CD4-positive, alpha-beta T cell treated with Interleukin-17A for 1 hour (primary cell): ENCODE data around the gene RBKS.
A peak's percentile ranks its signal among the peaks of the same experiment; 100 is the strongest.
"Not testable (repeated sequence)": the region's sequence is repeated elsewhere in the genome, so short reads cannot be mapped to it uniquely, and the experiment has no call there.

ENCODE experiments used
- DNase-seq: peaks from one replicate; pipeline ENCODE4 v3.0.0-alpha.2; 2020

Gene RBKS

DNA sequence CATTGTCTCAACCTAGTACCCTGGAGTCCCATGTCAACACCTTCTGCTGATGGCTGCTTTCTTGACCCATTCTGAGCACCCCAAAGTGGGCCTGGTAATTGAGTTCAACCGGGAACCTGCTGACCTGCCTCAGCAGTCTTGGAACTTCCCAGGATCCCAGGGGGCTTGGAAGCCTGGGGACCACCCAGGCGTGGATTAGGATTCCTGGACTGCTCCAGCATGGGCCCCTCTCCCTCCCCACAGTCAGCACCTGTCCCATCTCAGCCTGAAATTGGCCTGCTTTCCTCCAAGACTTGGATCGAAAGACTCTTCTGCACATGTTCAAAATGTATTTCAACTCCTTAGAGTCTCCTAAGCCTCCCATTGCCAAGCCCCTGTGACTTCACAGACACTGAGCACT, 134.1 kb downstream of the RBKS start:
- no peak for DNase-seq

DNA sequence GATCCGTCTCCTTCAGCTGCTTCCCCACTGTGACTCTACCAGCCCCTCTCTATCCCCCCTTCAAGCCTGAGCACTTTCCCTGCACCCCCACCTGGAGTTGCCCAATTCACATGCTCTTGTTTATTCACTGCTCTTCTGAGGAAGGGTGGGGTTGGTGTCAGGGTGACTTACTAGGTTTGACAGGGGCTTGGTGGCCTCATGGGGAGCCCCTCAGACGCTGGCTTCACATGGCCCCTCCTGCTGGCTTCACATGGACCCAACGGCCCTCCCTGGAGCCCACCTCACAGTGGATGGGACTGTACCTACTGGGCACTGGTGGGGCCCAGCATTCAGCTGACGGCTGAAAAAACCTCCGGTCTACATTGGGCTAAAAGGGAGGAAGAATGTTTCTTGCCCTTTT, 135.4 kb downstream of the RBKS start:
- no peak for DNase-seq

DNA sequence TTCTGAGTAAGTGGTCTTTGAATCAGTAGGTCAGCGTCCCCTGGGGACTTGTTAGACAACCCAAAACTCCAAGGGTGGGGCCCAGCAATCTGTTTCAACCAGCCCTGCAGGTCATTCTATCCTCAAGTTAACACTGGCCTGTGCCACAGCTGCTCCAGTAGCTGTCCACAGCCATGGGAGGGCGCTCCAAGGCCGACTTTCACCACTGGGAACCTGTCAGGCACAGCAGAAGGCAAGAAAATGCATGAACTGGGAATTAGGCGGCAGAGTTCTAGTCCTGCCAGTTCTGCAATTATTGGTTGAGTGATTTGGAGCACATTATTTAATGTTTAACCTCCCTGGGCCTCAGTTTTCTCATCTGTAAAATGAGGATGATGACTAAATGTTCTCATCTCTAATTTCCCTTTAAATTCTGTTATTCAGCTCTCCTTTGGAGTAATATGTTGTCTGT, 136.0 kb downstream of the RBKS start:
- peak; percentile 72 for DNase-seq

DNA sequence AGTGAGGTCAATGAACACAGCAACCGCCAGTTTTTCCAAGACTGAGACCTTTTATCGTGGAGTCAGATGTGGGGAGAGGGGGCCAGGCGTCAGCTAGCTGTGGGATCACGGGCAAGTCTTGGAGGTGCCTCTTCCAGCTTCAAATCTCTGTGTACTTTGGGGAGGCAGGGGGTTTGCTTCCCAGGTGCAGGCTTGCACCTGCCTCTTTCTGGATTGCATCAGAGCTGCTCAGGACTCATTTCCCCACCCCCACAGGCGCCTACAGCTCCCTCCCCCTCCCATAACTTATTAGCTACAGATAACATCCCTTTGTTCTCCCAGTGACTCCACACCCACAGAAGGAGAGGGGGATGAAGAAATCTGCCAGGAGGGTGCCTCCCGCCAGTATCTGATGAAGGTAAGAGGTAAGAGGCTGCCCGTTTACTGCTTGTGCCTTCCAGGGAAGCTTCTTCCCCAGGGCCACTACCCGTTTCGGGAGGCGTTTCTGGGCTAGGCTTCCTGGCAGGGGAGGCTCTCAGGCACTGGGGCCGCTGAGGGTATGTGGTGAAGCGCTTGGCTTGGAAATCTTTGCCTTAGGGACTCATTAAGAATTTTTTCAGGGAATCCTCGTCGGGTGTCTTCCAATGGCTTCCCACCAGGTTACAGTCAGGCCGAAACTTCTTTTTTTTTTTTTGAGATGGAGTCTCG, 137.5 kb downstream of the RBKS start:
- DNase-seq: no peak

DNA sequence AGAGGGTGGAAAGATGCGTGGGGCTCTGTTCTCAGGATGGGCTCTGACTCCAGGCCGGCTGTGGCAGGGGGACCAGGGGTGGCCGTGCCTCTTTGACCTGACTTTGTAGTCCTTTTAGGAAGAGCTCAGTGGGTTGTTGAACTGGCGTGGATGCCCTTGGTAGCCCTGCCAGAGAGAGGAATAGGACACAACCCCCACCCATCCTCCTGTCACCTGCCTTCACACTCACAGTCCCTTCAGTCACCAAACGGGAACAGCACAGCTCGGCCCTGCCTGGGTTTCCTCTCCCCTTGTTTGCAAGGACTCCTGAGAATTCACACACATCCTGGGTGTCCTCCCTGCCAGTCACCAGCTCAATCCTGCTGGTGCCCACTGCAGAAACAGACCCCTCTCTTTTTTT, 138.8 kb downstream of the RBKS start:
- DNase-seq: no peak

DNA sequence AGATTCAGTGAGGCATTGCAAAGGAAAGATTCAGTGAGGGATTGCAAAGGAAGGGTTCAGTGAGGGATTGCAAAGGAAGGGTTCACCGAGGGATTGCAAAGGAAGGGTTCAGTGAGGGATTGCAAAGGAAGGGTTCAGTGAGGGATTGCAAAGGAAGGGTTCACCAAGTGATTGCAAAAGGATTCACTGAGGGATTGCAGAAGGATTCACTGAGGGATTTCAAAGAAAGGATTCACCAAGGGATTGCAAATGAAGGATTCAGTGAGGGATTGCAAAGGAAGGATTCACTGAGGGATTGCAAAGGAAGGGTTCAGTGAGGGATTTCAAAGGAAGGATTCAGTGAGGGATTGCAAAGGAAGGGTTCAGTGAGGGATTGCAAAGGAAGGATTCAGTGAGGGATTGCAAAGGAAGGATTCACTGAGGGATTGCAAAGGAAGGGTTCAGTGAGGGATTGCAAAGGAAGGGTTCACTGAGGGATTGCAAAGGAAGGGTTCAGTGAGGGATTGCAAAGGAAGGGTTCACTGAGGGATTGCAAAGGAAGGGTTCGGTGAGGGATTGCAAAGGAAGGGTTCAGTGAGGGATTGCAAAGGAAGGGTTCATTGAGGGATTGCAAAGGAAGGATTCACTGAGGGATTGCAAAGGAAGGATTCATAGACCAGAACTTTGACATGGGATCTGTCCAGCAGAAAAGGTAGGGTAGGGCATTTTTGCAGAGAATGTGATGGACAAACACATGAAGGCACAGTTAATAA, 141.2 kb downstream of the RBKS start:
- DNase-seq: not testable (repeated sequence)

DNA sequence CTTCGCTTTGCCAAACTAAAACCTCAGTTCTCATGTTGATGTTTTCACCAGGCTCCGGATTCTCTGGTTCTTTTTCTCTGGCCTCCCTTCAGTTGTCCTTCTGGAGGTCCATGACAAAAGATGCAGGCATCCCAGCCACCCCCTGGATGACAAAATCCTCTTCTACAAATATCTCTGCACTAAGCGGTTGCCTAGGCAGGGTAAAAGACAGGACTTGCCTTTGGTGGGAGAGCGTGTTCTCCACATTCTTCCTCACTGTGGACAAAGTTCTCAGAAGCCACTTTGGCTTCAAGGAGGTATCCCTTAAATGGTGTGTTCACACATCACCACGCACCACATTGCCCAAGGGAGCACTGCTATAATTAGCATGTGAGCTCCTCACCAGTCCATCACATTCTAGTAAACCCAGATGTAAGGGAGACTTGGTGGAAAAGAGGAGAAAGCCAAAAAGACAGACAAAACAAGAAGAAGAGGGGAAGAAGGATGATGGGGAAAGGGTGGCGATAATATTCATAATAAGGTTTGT, 142.3 kb downstream of the RBKS start:
- DNase-seq: no peak

DNA sequence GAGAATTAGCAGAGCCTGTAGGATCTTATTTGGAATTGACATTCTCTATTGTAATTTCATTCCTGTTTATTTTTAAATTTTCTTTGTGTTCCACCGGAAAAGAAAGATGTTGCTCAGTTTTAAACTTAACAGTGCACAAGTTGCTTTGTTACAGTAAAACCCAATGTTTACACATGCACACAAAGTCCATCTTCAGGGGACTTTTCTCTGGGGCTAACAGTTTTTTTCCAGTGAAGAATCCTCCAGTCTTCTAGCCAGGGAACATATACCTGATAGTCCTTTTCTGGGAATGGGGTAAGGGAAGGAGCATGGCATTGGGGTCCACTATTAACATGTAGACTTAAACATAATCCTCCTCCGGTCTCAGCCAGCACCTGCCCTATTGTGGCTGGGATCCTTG, 143.9 kb downstream of the RBKS start:
- no peak for DNase-seq

- not testable (repeated sequence) for DNase-seq
These were observed 144.7 kb downstream of the RBKS start for GRCh38 chr2:27745494-27745893.

DNA sequence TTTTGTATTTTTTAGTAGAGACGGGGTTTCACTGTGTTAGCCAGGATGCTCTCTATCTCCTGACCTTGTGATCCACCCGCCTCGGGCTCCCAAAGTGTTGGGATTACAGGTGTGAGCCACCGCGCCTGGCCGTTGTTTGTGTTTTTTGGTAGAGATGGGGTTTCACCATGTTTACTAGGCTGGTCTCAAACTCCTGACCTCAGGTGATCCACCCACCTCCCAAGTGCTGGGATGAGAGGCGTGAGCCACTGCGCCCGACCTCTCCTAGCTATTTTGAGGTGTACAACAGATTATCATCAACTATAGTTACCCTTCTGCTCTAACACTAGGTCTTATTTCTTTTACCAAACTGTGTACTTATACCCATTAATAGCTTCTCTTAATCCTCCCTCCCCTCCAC, 147.6 kb downstream of the RBKS start:
- DNase-seq: no peak

DNA sequence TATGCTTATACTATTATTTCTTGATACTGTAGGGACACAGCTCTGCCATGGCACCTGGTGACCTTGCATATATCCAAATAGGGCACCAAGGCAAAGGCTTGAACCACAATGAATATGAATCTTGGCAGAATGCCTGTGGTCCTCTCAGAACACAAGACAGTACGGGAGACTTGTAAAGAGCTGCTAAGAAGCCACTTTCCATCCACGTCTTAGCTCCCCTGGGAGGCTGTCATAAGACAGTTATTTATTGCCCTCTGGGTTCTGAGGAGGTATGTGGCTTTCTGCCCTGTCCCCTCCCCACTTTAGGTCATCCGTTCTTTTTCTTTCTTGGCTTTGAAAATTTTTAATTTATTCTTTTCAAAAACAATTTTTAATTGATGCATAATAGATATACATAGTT, 148.5 kb downstream of the RBKS start:
- DNase-seq: no peak

GRCh38 chr2:27739058-27739373, 151.2 kb downstream of the RBKS start:
- DNase-seq: no peak

DNA sequence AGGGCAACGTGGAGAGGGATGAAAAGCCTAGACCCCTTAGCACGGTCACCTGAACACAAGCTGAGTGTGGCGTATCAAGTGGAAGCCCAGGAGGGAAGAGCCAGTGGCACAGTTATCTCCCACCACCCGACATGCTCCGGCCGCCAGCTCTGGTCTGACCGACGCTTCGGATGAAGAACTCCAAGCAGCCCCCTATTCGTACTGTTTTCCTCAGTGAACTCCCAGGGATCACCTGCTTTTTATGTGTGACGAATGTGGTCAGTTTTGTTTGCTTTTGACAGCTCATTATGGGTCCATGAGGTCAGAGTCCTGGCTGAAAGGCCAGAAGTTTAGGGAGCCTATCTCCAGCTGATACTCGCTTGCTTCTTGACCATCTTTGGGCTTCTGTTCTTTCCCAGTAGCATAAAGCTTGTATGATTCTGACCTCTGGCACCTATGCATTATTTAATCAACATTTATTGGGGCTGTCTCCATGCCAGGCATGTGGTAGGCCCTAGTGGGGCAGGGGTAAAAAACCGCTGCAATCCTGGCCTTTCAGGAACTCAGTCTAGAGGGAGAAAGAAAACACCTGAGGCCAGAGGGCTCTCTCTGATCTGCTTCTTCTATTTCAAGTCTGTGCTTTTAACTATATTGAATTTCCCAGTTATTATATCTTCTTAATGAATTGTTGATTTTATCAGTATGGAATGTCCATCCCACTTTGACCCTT, 151.7 kb downstream of the RBKS start:
- no peak for DNase-seq

DNA sequence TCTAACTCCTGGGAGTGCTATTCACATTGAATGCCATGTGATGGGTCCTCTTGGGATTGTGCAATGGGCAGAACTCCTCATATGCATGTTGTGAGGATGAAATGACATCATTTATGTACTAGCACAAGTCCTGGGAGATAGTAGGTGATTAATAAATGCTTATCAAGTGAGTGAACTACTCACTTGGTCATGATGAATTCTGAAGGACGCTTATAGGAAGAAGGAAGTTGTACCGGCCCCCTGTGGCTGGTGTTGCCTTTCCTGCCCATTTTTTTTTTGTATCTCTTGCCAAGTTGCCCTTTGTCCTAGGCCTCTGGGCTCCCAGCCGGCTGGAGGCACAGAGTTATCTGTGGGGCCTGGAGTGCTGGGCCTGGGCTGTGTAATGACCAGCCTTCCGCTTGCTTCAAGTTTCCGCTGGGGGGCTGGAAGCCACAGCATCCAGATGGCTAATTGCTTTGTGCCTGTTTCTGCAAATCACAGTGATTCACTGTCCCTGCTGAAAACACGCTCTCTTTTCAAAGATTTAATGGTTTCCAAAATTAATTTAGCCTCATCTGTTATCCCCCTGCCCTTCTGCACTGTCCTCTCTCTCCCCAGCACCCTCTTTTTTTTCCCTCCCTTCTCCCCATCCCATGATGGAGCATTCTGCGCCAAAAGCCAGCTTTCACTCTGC, 152.4 kb downstream of the RBKS start:
- DNase-seq: no peak

- no peak for DNase-seq
These were observed 153.3 kb downstream of the RBKS start for GRCh38 chr2:27736890-27737204.

DNA sequence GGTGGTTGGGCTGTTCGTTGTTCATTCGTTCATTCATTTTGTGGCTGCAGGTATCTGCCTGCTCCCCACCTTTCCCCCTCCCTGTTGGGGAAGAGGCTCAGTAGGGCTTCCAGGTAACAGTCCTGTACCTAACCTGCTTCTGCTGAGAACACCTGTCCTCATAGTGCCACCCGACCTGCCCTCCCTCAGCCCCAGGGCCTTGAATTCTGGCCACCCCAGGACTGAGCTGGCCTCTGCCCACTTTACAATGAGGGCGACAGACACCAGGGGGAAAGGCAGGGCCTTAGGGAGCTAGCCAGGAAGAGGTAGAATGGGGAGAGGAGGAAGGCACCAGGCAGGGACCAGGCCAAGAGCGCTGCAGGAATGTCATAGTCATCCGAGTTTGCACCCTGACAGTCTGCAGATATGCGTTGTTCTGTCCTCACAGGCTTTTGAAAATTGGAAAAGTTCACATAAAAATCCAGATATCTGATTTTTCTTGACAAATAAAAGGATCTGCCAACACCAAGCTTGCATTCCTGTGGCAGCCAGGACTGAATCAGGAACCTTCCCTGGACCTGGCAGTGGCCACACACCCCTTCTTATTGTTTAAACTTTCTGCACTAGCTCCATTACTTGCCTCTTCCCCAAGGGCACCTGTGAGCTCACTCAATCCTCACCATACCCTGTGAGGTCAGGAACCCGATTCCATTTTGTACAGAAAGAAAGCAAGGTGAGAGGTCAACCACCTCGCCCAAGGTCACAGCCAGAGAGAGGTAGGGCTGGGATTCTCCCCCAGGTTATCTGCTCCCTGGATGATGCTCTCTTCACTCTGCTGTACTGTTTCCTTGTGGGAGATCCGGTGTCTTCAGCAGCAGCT, 153.9 kb downstream of the RBKS start:
- no peak for DNase-seq

DNA sequence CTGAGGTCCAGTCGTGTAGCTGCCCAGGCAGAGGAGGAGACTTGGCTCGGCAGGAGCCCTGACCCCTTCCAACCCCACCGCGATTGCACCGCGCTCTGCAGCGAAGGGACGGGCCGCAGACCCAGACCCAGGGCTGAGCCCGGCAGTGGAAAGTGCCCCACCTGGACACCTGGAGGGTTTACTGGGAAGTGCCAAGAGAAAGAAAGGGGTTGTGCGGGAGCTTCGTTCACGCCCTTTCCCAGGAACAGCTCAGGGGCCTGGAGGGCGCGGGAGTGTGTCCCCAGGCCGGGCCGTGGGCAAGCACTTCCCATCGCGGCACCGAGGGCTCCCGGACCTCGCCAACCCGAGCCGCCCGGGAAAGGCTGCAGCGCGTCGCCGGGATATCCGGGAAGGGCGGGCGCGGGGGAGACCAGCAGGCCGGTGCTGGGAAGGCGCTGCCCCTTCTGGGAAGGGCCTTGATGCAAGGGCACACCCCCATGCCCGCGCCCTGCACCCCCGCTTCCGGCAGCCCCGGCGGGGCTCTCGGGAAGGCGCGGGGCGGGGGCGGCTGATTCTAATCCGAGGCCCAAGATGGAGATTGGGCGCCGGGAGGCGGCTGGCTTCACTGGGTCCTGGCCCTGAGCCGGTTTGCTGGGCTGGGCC, 154.8 kb downstream of the RBKS start:
- peak; percentile 13 for DNase-seq

GRCh38 chr2:27734305-27734704, 155.9 kb downstream of the RBKS start:
- DNase-seq: no peak
